Bronchial epithelial cell (primary cell): ENCODE measurements around the gene PIP5K1A. TPM values are rescaled to one million over a fixed set of nuclear protein-coding genes. Genes with fewer than 3 reads are reported as not detected.
"Not testable (repeated sequence)": the region's sequence is repeated elsewhere in the genome, so short reads cannot be mapped to it uniquely, and the experiment has no call there.

Source experiments
- DNase-seq: peaks from one replicate; pipeline ENCODE4 v3.0.0-alpha.2; 2010; ENCODE audit warnings: low read depth
- FAIRE-seq: peaks from 2 replicates; lab custom pipeline; 2011; peaks lifted over from hg19 to GRCh38; lab: Jason Lieb, UNC
- H3K27me3 ChIP-seq: 2 replicates; pipeline ENCODE4 v1.5.1; 2011; ENCODE audit warnings: low read length; ENCODE audit not compliant: control insufficient read depth, insufficient read depth
- H3K36me3 ChIP-seq: 2 replicates; pipeline ENCODE4 v1.5.1; 2011; ENCODE audit warnings: low read length; ENCODE audit not compliant: control insufficient read depth, insufficient read depth
- H3K4me3 ChIP-seq: 2 replicates; pipeline ENCODE4 v1.5.1; 2011; ENCODE audit warnings: mild to moderate bottlenecking, low read depth, low read length, control low read depth
- total RNA-seq: library from RNA; depleted of rRNA; stranded (reverse); fragments of >200 nt; gene quantifications from 2 replicates; pipeline ENCODE4 v1.2.1, GENCODE V29; 2014
- TF ChIP-seq, protein P1 (sequence below): IDR thresholded peaks from 2 replicates; pipeline ENCODE4 v1.5.1; 2011; ENCODE audit warnings: mild to moderate bottlenecking, moderate library complexity, low read length, control low read depth, inconsistent platforms; ENCODE audit not compliant: insufficient read depth, severe bottlenecking

Gene PIP5K1A
- total RNA-seq, 1 donor from 2014 or later: 44.0 TPM

DNA sequence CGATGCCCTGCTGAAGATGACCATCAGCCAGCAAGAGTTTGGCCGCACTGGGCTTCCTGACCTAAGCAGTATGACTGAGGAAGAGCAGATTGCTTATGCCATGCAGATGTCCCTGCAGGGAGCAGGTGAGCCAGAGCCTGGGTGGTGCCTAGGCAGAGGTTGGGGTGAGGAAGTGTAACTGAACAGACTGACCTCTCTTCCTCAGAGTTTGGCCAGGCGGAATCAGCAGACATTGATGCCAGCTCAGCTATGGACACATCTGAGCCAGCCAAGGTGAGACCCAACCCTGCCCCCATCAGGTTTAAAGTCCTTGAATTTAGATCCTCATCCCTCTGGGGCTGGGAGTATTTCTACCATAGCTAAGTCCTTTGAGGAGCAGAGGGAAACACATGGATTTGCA lies 68.0 kb downstream of the PIP5K1A start:
- TF ChIP-seq, protein P1, sequence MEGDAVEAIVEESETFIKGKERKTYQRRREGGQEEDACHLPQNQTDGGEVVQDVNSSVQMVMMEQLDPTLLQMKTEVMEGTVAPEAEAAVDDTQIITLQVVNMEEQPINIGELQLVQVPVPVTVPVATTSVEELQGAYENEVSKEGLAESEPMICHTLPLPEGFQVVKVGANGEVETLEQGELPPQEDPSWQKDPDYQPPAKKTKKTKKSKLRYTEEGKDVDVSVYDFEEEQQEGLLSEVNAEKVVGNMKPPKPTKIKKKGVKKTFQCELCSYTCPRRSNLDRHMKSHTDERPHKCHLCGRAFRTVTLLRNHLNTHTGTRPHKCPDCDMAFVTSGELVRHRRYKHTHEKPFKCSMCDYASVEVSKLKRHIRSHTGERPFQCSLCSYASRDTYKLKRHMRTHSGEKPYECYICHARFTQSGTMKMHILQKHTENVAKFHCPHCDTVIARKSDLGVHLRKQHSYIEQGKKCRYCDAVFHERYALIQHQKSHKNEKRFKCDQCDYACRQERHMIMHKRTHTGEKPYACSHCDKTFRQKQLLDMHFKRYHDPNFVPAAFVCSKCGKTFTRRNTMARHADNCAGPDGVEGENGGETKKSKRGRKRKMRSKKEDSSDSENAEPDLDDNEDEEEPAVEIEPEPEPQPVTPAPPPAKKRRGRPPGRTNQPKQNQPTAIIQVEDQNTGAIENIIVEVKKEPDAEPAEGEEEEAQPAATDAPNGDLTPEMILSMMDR: no peak
- H3K36me3 ChIP-seq: peaks cover 17% of the 10 kb centered on the region
- no peak for DNase-seq
- H3K4me3 ChIP-seq: no peak overlapping the region
- FAIRE-seq: no peak
- no peaks in the 10 kb centered on the region for H3K27me3 ChIP-seq

DNA sequence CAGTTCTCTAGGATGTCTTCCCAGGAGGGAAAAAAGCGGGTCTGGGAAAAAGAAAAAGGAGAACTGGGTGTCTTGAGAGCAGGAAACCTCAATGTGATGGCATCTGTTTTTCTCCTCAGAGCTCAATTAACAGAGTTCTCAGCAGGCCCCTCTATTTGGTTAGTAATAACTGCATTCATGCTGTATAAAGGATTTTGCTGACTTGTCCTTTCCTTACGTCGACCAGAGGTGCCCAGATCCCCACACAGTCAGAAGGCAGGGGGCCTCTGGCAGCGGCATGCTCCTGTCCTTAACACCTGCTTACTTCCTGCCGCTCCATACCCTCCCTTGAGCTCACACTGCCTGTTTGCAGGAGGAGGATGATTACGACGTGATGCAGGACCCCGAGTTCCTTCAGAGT lies 68.5 kb downstream of the PIP5K1A start:
- H3K36me3 ChIP-seq: peaks cover 17% of the 10 kb centered on the region
- no peak for DNase-seq
- TF ChIP-seq, protein P1: no peak
- H3K27me3 ChIP-seq: no peaks in the 10 kb centered on the region
- no peak overlapping the region for H3K4me3 ChIP-seq
- FAIRE-seq: no peak

DNA sequence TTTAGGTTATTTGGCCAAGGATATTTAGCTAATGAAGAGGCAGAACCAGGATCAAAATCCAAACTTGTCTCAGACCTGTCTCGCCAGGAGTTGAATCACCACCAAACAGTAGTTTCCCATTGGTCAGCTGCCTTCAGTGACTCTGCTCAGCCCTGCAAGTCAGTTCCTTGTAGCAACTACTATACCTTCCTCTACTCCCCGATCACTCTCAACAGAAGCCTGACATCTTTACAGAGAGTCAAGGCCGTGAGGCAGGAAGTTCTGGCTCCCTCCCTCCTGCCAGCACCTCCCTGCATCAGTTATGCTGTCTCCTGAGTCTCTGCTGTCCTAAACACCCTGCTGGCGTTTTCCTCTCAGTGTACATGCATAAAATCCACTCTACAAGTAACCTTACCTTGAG lies 69.4 kb downstream of the PIP5K1A start:
- Histone ChIP-seq H3K27me3 (no peaks in the 10 kb centered on the region), H3K4me3 (no peak overlapping the region), H3K36me3 (peaks cover 12% of the 10 kb centered on the region)
- DNase-seq: peak; percentile 85
- TF ChIP-seq, protein P1: no peak
- no peak for FAIRE-seq

DNA sequence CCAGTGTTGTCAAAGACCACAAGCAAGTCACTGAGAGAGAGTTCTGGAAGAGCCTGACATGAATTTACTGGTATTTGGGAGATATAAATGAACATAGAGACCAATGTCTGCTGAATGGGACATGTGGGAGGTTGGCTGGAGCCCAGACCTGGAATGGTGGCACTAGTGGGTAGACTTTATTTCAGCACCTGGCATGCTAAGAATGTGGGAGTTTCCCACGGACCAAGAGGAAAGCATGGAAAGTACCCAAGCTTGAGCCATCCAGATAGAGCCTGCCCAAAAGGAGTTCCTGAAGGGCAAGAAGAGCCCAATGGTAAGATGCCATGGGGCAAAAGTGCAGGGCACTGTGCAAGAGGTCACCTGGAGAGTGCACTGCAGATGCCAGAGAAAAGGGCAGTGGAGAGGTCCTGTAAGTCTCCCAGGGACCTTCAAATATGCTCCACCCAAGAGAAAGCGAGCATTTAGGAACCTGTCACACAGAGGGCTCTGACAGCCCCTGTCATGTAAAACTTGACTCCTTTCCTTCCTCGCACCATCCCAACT lies 75.6 kb downstream of the PIP5K1A start:
- no peak for FAIRE-seq
- peaks cover 1% of the 10 kb centered on the region for H3K36me3 ChIP-seq
- TF ChIP-seq, protein P1: no peak
- no peaks in the 10 kb centered on the region for H3K27me3 ChIP-seq
- DNase-seq: no peak
- H3K4me3 ChIP-seq: no peak overlapping the region

DNA sequence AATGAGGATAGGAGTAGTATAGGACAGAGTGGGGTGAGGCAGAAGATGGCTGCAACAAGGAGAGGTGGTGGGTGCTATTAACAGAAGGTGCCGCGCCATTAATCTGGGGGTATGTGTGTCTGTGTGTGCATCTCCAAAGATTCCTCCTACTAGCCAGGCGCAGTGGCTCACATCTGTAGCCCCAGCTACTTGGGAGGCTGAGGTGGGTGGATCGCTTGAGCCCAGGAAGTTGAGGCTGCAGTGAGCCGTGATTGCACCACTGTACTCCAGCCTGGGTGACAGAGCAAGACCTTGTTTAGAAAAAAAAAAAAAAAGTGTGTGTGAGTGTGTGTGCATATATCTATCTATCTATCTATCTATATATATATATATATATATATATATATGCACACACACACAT lies 77.0 kb downstream of the PIP5K1A start:
- not testable (repeated sequence) for FAIRE-seq, H3K36me3 ChIP-seq, H3K4me3 ChIP-seq, H3K27me3 ChIP-seq, DNase-seq

DNA sequence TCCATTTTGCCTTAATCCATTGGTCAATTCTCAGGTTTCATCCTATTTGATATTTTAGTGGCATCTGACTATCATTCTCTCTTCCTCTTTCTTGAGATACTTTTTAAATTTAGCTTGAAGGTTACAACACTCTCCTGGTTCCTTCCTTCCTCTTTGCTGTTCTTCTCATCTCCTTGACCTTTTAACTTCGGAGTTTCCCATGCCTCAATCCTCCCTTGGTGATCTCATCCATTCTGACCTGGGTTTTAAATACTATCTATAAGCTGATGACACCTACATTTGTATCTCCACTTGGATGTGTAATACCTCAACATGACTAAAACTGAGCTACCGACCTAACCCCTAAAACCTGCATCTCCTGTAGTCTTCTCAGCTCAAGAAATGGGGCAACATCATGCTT lies 78.9 kb downstream of the PIP5K1A start:
- no peak for FAIRE-seq

More for the DNA sequence above, 78.9 kb downstream of the PIP5K1A start:
- H3K36me3 ChIP-seq: no peaks in the 10 kb centered on the region
- TF ChIP-seq, protein P1: no peak
- DNase-seq: no peak
- no peaks in the 10 kb centered on the region for H3K27me3 ChIP-seq
- no peak overlapping the region for H3K4me3 ChIP-seq
